ENCODE measurements around the gene PLA1A. TPM values are rescaled to one million over a fixed set of nuclear protein-coding genes. Genes with fewer than 3 reads are reported as not detected.
"Not testable (repeated sequence)": the region's sequence is repeated elsewhere in the genome, so short reads cannot be mapped to it uniquely, and the experiment has no call there.

The PLA1A gene
- total RNA-seq, 1 donor: not detected

- H3K4me3 ChIP-seq (ENCODE audit: low read depth, low read length): no peak overlapping the region
- DNase-seq (ENCODE audit: low read depth): no peak
- no peak for TF ChIP-seq CTCF (IDR thresholded peaks at IDR 0.05; ENCODE audit: insufficient read depth, low read length)
These were observed 35.3 kb upstream of the PLA1A start for GRCh38 chr3:119562307-119562961.

GRCh38 chr3:119563334-119563733 lies 34.4 kb upstream of the PLA1A start:
- DNase-seq (ENCODE audit: low read depth); H3K4me3 ChIP-seq (ENCODE audit: low read depth, low read length): not testable (repeated sequence)

- H3K4me3 ChIP-seq (ENCODE audit: low read depth, low read length): no peak overlapping the region
- DNase-seq (ENCODE audit: low read depth): no peak
- TF ChIP-seq CTCF (IDR thresholded peaks at IDR 0.05; ENCODE audit: insufficient read depth, low read length): no peak
These were observed 28.5 kb upstream of the PLA1A start for GRCh38 chr3:119569156-119569555.

- no peak for TF ChIP-seq CTCF (IDR thresholded peaks at IDR 0.05; ENCODE audit: insufficient read depth, low read length)
- DNase-seq (ENCODE audit: low read depth): no peak
- H3K4me3 ChIP-seq (ENCODE audit: low read depth, low read length): no peak overlapping the region
These were observed 27.5 kb upstream of the PLA1A start for GRCh38 chr3:119570229-119570628.

GRCh38 chr3:119571230-119571629 lies 26.5 kb upstream of the PLA1A start:
- no peak for TF ChIP-seq CTCF (IDR thresholded peaks at IDR 0.05; ENCODE audit: insufficient read depth, low read length)
- no peak overlapping the region for H3K4me3 ChIP-seq (ENCODE audit: low read depth, low read length)
- DNase-seq (ENCODE audit: low read depth): no peak

GRCh38 chr3:119571688-119572087 lies 26.0 kb upstream of the PLA1A start:
- no peak for TF ChIP-seq CTCF (IDR thresholded peaks at IDR 0.05; ENCODE audit: insufficient read depth, low read length)
- no peak for DNase-seq (ENCODE audit: low read depth)
- H3K4me3 ChIP-seq (ENCODE audit: low read depth, low read length): no peak overlapping the region

- H3K4me3 ChIP-seq (ENCODE audit: low read depth, low read length): no peak overlapping the region
- DNase-seq (ENCODE audit: low read depth): no peak
- TF ChIP-seq CTCF (IDR thresholded peaks at IDR 0.05; ENCODE audit: insufficient read depth, low read length): no peak
These were observed 22.2 kb upstream of the PLA1A start for GRCh38 chr3:119575507-119575906.
